Loucy (cell line): ENCODE measurements around the gene ADARB2.

Experiments
- H2AFZ ChIP-seq: fragments of 200-600 bp; sonication (generic); 2 replicates; pipeline ENCODE4 v1.6.0; 2016; ENCODE audit warnings: antibody characterized with exemption, mild to moderate bottlenecking, low read length, moderate library complexity
- H3F3A ChIP-seq: fragments of 200-600 bp; 2 replicates; pipeline ENCODE4 v1.6.0; 2016; ENCODE audit warnings: antibody characterized with exemption, low read depth, mild to moderate bottlenecking
- H3K27me3 ChIP-seq: fragments of 200-600 bp; sonication (generic); 2 replicates; pipeline ENCODE4 v1.6.1; 2014; ENCODE audit warnings: low read length, mild to moderate bottlenecking; ENCODE audit not compliant: insufficient read depth, poor library complexity, severe bottlenecking
- H3K36me3 ChIP-seq: fragments of 200-600 bp; sonication (generic); 2 replicates; pipeline ENCODE4 v1.6.1; 2016; ENCODE audit warnings: low read length; ENCODE audit not compliant: insufficient read depth
- H3K4me1 ChIP-seq: fragments of 200-600 bp; sonication (generic); 2 replicates; pipeline ENCODE4 v1.5.1; 2014; ENCODE audit warnings: low read length, mild to moderate bottlenecking; ENCODE audit not compliant: insufficient read depth, poor library complexity, severe bottlenecking
- H3K4me2 ChIP-seq: fragments of 200-600 bp; sonication (generic); 2 replicates; pipeline ENCODE4 v1.6.0; 2014; ENCODE audit warnings: antibody characterized with exemption, low read length, low read depth, mild to moderate bottlenecking; ENCODE audit not compliant: poor library complexity, severe bottlenecking
- H3K4me3 ChIP-seq: fragments of 200-600 bp; sonication (generic); 2 replicates; pipeline ENCODE4 v1.5.1; 2014; ENCODE audit warnings: low read length, mild to moderate bottlenecking, mixed read lengths; ENCODE audit not compliant: poor library complexity, severe bottlenecking
- H3K79me2 ChIP-seq: fragments of 200-600 bp; sonication (generic); 2 replicates; pipeline ENCODE4 v1.6.1; 2014; ENCODE audit warnings: low read length; ENCODE audit not compliant: insufficient read depth
- H3K9ac ChIP-seq: fragments of 200-600 bp; sonication (generic); 2 replicates; pipeline ENCODE4 v1.6.0; 2014; ENCODE audit warnings: mild to moderate bottlenecking, low read depth, low read length, moderate library complexity; ENCODE audit not compliant: poor library complexity, severe bottlenecking
- H3K9me2 ChIP-seq: fragments of 200-600 bp; sonication (generic); replicated peaks from 2 replicates; pipeline ENCODE4 v1.6.1; 2016; ENCODE audit warnings: low read depth, low read length, mixed read lengths
- H3K9me3 ChIP-seq: fragments of 200-600 bp; sonication (generic); 2 replicates; pipeline ENCODE4 v1.6.1; 2014; ENCODE audit warnings: mild to moderate bottlenecking, antibody characterized with exemption, low read length, low read depth; ENCODE audit not compliant: insufficient read depth
- H4K20me1 ChIP-seq: fragments of 200-600 bp; sonication (generic); 2 replicates; pipeline ENCODE4 v1.6.0; 2014; ENCODE audit warnings: antibody characterized with exemption, low read length, mild to moderate bottlenecking; ENCODE audit not compliant: insufficient read depth, poor library complexity, severe bottlenecking
- CTCF ChIP-seq: fragments of 200-600 bp; sonication (generic); conservative IDR thresholded peaks from 2 replicates; pipeline ENCODE4 v1.5.1; 2014; ENCODE audit warnings: mild to moderate bottlenecking, antibody characterized with exemption, low read length
- EZH2phosphoT487 ChIP-seq: fragments of 200-600 bp; IDR thresholded peaks from 2 replicates; pipeline ENCODE4 v1.6.1; 2018; ENCODE audit warnings: antibody characterized with exemption, mild to moderate bottlenecking, moderate library complexity, borderline replicate concordance

The ADARB2 gene

GRCh38 chr10:1598393-1599153 lies 138.8 kb downstream of the ADARB2 start:
- no peaks in the 10 kb centered on the region for H3K36me3 ChIP-seq
- H4K20me1 ChIP-seq, result no peaks in the 10 kb centered on the region
- no peaks in the 10 kb centered on the region for H3F3A ChIP-seq
- no peak overlapping the region for H3K9ac ChIP-seq
- H3K4me3 ChIP-seq, result no peak overlapping the region
- no peak for TF ChIP-seq EZH2phosphoT487
- TF ChIP-seq CTCF, result no peak
- 0 out of 2 replicates have a peak, but pooled peaks cover 4% of the 10 kb centered on the region for H3K9me3 ChIP-seq
- no peaks in the 10 kb centered on the region for H3K27me3 ChIP-seq
- no peaks in the 10 kb centered on the region for H3K9me2 ChIP-seq
- no peaks in the 10 kb centered on the region for H3K79me2 ChIP-seq
- no peak overlapping the region for H3K4me2 ChIP-seq
- H3K4me1 ChIP-seq, result no peaks in the 10 kb centered on the region
- H2AFZ ChIP-seq, result no peak overlapping the region

GRCh38 chr10:1597370-1598146 lies 139.8 kb downstream of the ADARB2 start:
- Histone ChIP-seq H4K20me1 (no peaks in the 10 kb centered on the region), H3K9me3 (0 out of 2 replicates have a peak, but pooled peaks cover 4% of the 10 kb centered on the region), H3K4me3 (no peak overlapping the region), H3K79me2 (no peaks in the 10 kb centered on the region), H3F3A (no peaks in the 10 kb centered on the region), H3K9ac (no peak overlapping the region), H3K9me2 (no peaks in the 10 kb centered on the region), H3K4me1 (no peaks in the 10 kb centered on the region), H3K4me2 (no peak overlapping the region), H2AFZ (no peak overlapping the region), H3K27me3 (no peaks in the 10 kb centered on the region), H3K36me3 (no peaks in the 10 kb centered on the region)
- TF ChIP-seq CTCF (no peak), EZH2phosphoT487 (no peak)

GRCh38 chr10:1596482-1597099 lies 140.7 kb downstream of the ADARB2 start:
- Histone ChIP-seq H3K9me2 (no peaks in the 10 kb centered on the region), H3K9ac (no peak overlapping the region), H3K9me3 (0 out of 2 replicates have a peak, but pooled peaks cover 4% of the 10 kb centered on the region), H2AFZ (no peak overlapping the region), H3K79me2 (no peaks in the 10 kb centered on the region), H3K4me3 (no peak overlapping the region), H3K4me2 (no peak overlapping the region), H3K36me3 (no peaks in the 10 kb centered on the region), H3K4me1 (no peaks in the 10 kb centered on the region), H3K27me3 (no peaks in the 10 kb centered on the region), H3F3A (no peaks in the 10 kb centered on the region), H4K20me1 (no peaks in the 10 kb centered on the region)
- TF ChIP-seq CTCF (no peak), EZH2phosphoT487 (no peak)
